Measurements from ENCODE around the gene CMKLR1.

Gene CMKLR1

GRCh38 chr12:108370415-108370814, 31.3 kb upstream of the CMKLR1 start:
- Histone ChIP-seq H3K36me3 (replicated peaks; ENCODE audit: insufficient read depth, low read length) (no peaks in the 10 kb centered on the region), H3K4me2 (ENCODE audit: low read depth, low read length) (no peak overlapping the region), H3K9me2 (replicated peaks; ENCODE audit: insufficient read depth, low read length) (no peaks in the 10 kb centered on the region), H3K4me1 (ENCODE audit: low read length) (no peaks in the 10 kb centered on the region), H3K27me3 (replicated peaks; ENCODE audit: insufficient read depth, low read length) (peaks cover 8% of the 10 kb centered on the region; the same call in 1 of the 2 replicates), H2AFZ (ENCODE audit: low read length) (no peak overlapping the region), H4K20me1 (ENCODE audit: insufficient read depth, low read length) (no peaks in the 10 kb centered on the region), H3F3A (ENCODE audit: insufficient read depth, low read length) (no peaks in the 10 kb centered on the region), H3K79me2 (ENCODE audit: low read length) (no peaks in the 10 kb centered on the region), H3K27ac (ENCODE audit: low read length) (no peak overlapping the region), H3K9ac (ENCODE audit: low read length) (no peak overlapping the region), H3K4me3 (ENCODE audit: low read length) (no peak overlapping the region), H3K9me3 (replicated peaks; ENCODE audit: insufficient read depth, low read length) (no peaks in the 10 kb centered on the region)
- no peak for TF ChIP-seq EZH2phosphoT487 (IDR thresholded peaks at IDR 0.05; ENCODE audit: low read length)
- TF ChIP-seq EZH2 (optimal IDR thresholded peaks at IDR 0.05; ENCODE audit: low read depth, low read length): no peak
- TF ChIP-seq CTCF (IDR thresholded peaks at IDR 0.05; ENCODE audit: low read length): no peak
- DNase-seq: no peak

GRCh38 chr12:108369736-108370396, 30.8 kb upstream of the CMKLR1 start:
- no peaks in the 10 kb centered on the region for H4K20me1 ChIP-seq (ENCODE audit: insufficient read depth, low read length)
- H3K9ac ChIP-seq (ENCODE audit: low read length): no peak overlapping the region
- peaks cover 8% of the 10 kb centered on the region; the same call in 1 of the 2 replicates for H3K27me3 ChIP-seq (replicated peaks; ENCODE audit: insufficient read depth, low read length)
- no peaks in the 10 kb centered on the region for H3K4me1 ChIP-seq (ENCODE audit: low read length)
- H3F3A ChIP-seq (ENCODE audit: insufficient read depth, low read length): no peaks in the 10 kb centered on the region
- H3K4me3 ChIP-seq (ENCODE audit: low read length): no peak overlapping the region
- H3K36me3 ChIP-seq (replicated peaks; ENCODE audit: insufficient read depth, low read length): no peaks in the 10 kb centered on the region
- no peak overlapping the region for H2AFZ ChIP-seq (ENCODE audit: low read length)
- no peaks in the 10 kb centered on the region for H3K9me2 ChIP-seq (replicated peaks; ENCODE audit: insufficient read depth, low read length)
- H3K27ac ChIP-seq (ENCODE audit: low read length): no peak overlapping the region
- no peak for DNase-seq
- H3K9me3 ChIP-seq (replicated peaks; ENCODE audit: insufficient read depth, low read length): no peaks in the 10 kb centered on the region
- no peaks in the 10 kb centered on the region for H3K79me2 ChIP-seq (ENCODE audit: low read length)
- H3K4me2 ChIP-seq (ENCODE audit: low read depth, low read length): no peak overlapping the region
- TF ChIP-seq CTCF (IDR thresholded peaks at IDR 0.05; ENCODE audit: low read length): no peak
- TF ChIP-seq EZH2 (optimal IDR thresholded peaks at IDR 0.05; ENCODE audit: low read depth, low read length): no peak
- TF ChIP-seq EZH2phosphoT487 (IDR thresholded peaks at IDR 0.05; ENCODE audit: low read length): no peak

GRCh38 chr12:108368089-108368488, 29.0 kb upstream of the CMKLR1 start:
- no peak overlapping the region for H2AFZ ChIP-seq (ENCODE audit: low read length)
- no peaks in the 10 kb centered on the region for H3K9me3 ChIP-seq (replicated peaks; ENCODE audit: insufficient read depth, low read length)
- no peak overlapping the region for H3K4me3 ChIP-seq (ENCODE audit: low read length)
- TF ChIP-seq EZH2 (optimal IDR thresholded peaks at IDR 0.05; ENCODE audit: low read depth, low read length) (no peak), CTCF (IDR thresholded peaks at IDR 0.05; ENCODE audit: low read length) (no peak), EZH2phosphoT487 (IDR thresholded peaks at IDR 0.05; ENCODE audit: low read length) (no peak)
- H3K4me2 ChIP-seq (ENCODE audit: low read depth, low read length): no peak overlapping the region
- H3K36me3 ChIP-seq (replicated peaks; ENCODE audit: insufficient read depth, low read length): no peaks in the 10 kb centered on the region
- H4K20me1 ChIP-seq (ENCODE audit: insufficient read depth, low read length): no peaks in the 10 kb centered on the region
- no peaks in the 10 kb centered on the region for H3K4me1 ChIP-seq (ENCODE audit: low read length)
- no peak for DNase-seq
- no peaks in the 10 kb centered on the region for H3K79me2 ChIP-seq (ENCODE audit: low read length)
- H3K9ac ChIP-seq (ENCODE audit: low read length): no peak overlapping the region
- H3F3A ChIP-seq (ENCODE audit: insufficient read depth, low read length): no peaks in the 10 kb centered on the region
- no peaks in the 10 kb centered on the region for H3K9me2 ChIP-seq (replicated peaks; ENCODE audit: insufficient read depth, low read length)
- H3K27ac ChIP-seq (ENCODE audit: low read length): no peak overlapping the region
- H3K27me3 ChIP-seq (replicated peaks; ENCODE audit: insufficient read depth, low read length): peaks cover 8% of the 10 kb centered on the region; the same call in 1 of the 2 replicates

Measured in MM.1S (cell line).